ENCODE data around the gene TEX22.

TEX22 gene

DNA sequence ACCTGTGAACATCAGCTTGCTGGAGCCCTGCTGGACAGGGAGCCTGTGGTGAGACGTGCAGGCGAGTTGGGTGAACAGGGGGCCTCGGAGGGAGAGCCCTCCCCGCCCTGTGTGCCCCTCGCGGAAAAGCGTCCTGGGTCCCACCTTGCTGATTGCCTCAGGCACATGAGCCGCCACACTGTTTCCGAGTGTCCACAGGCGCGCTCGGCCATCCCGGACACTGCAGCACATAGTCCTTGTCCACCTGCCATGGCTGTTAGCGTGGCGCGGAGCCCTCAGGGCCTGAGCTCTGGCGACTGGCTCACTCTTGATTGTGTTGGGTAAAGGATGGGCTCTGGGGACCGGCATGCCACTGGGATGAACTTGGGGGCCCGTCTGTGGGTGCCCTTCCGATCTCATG lies 43.8 kb upstream of the TEX22 start:
- peak overlapping the region; percentile 56 for H3K14ac ChIP-seq (ENCODE audit: low read length)
- H3K36me3 ChIP-seq (replicated peaks in 1 of 2; ENCODE audit: control insufficient read depth in 2 of 2, insufficient read depth in 2 of 2, low read length in 2 of 2), result peaks cover 0 to 17% of the 10 kb centered on the region in 2 donors
- no CpG with 5 or more reads among the region's 20 CpGs for WGBS, 2 donors (ENCODE audit: extremely low coverage in 2 of 2, insufficient read length in 2 of 2, insufficient replicate concordance in 1 of 2)
- H3K23ac ChIP-seq (ENCODE audit: low read depth, low read length, poor library complexity), result peak overlapping the region; percentile 85
- no peak overlapping the region for H3K4me3 ChIP-seq (ENCODE audit: low read length in 2 of 2)
- no peak overlapping the region for H3K4me2 ChIP-seq (ENCODE audit: insufficient read depth, low read length, poor library complexity, severe bottlenecking)
- peak overlapping the region; percentile 81 for H2AK5ac ChIP-seq (ENCODE audit: low read depth, low read length)
- no peaks in the 10 kb centered on the region for H3K9me3 ChIP-seq (replicated peaks in 1 of 2; ENCODE audit: control insufficient read depth in 2 of 2, insufficient read depth in 1 of 2, low read depth in 1 of 2, low read length in 2 of 2)
- no peaks in the 10 kb centered on the region for H3K27me3 ChIP-seq (ENCODE audit: control insufficient read depth in 3 of 3, insufficient read depth in 3 of 3, low read depth in 1 of 3, low read length in 3 of 3)
- H2BK5ac ChIP-seq (ENCODE audit: low read length), result no peak overlapping the region
- peak overlapping the region; percentile 61 for H2BK120ac ChIP-seq (ENCODE audit: low read depth, low read length)
- peak overlapping the region; percentile 41 for H2BK12ac ChIP-seq (ENCODE audit: low read length)
- H3K9ac ChIP-seq (ENCODE audit: low read depth, low read length, poor library complexity), result no peak overlapping the region
- H3K4ac ChIP-seq (ENCODE audit: low read length), result no peak overlapping the region
- H4K91ac ChIP-seq (ENCODE audit: low read depth, low read length, poor library complexity), result no peak overlapping the region
- H2AFZ ChIP-seq (ENCODE audit: low read length), result no peak overlapping the region
- peaks cover 0 to 12% of the 10 kb centered on the region in 2 donors for H3K4me1 ChIP-seq (ENCODE audit: control insufficient read depth in 2 of 2, insufficient read depth in 1 of 2, low read depth in 1 of 2, low read length in 2 of 2)
- peak overlapping the region; percentile 17 for H4K8ac ChIP-seq (ENCODE audit: low read depth, low read length)
- DNase-seq (ENCODE audit: low spot score), result no peak
- H3K79me1 ChIP-seq (ENCODE audit: low read depth, low read length), result no peaks in the 10 kb centered on the region
- H2BK15ac ChIP-seq (ENCODE audit: low read length), result no peak overlapping the region
- H3K27ac ChIP-seq (replicated peaks; ENCODE audit: low read length), result no peak overlapping the region
- no peak overlapping the region for H3K18ac ChIP-seq (ENCODE audit: low read length)

DNA sequence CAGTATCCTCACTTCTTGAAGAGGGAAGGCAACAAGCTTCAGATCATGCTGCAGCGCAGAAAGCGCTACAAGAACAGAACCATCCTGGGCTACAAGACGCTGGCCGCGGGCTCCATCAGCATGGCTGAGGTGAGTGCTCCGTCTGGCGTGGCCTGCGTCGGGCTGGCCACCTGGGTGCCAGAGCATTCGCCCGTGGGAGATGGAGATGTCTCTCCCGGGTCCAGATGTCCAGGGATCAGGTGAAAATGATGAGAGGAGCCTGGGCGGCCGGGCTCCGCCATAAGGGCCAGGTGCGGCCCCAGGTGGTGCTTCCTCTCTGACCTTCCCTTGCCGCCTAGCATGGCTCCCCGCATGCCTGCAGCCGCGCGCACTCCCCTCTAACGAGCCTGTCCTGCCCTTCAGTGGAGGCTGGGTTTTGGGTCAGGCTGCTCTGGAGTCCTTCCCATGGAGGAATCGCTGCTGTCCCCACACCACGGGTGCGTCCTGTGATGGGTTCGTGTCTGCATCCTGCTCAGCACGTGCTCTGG lies 43.2 kb upstream of the TEX22 start:
- H3K4ac ChIP-seq (ENCODE audit: low read length), result no peak overlapping the region
- no peaks in the 10 kb centered on the region for H3K27me3 ChIP-seq (ENCODE audit: control insufficient read depth in 3 of 3, insufficient read depth in 3 of 3, low read depth in 1 of 3, low read length in 3 of 3)
- no peak overlapping the region for H2AFZ ChIP-seq (ENCODE audit: low read length)
- no peak overlapping the region for H3K27ac ChIP-seq (replicated peaks; ENCODE audit: low read length)
- H3K4me1 ChIP-seq (ENCODE audit: control insufficient read depth in 2 of 2, insufficient read depth in 1 of 2, low read depth in 1 of 2, low read length in 2 of 2), result peaks cover 0 to 12% of the 10 kb centered on the region in 2 donors
- no peak for DNase-seq (ENCODE audit: low spot score)
- peaks cover 0 to 21% of the 10 kb centered on the region in 2 donors for H3K36me3 ChIP-seq (replicated peaks in 1 of 2; ENCODE audit: control insufficient read depth in 2 of 2, insufficient read depth in 2 of 2, low read length in 2 of 2)
- no peak overlapping the region for H2BK12ac ChIP-seq (ENCODE audit: low read length)
- H4K8ac ChIP-seq (ENCODE audit: low read depth, low read length), result no peak overlapping the region
- H3K23ac ChIP-seq (ENCODE audit: low read depth, low read length, poor library complexity), result peak overlapping the region; percentile 85
- no peak overlapping the region for H3K9ac ChIP-seq (ENCODE audit: low read depth, low read length, poor library complexity)
- no CpG with 5 or more reads among the region's 27 CpGs for WGBS, 2 donors (ENCODE audit: extremely low coverage in 2 of 2, insufficient read length in 2 of 2, insufficient replicate concordance in 1 of 2)
- H2BK5ac ChIP-seq (ENCODE audit: low read length), result no peak overlapping the region
- H3K79me1 ChIP-seq (ENCODE audit: low read depth, low read length), result no peaks in the 10 kb centered on the region
- no peak overlapping the region for H2AK5ac ChIP-seq (ENCODE audit: low read depth, low read length)
- no peak overlapping the region for H3K4me2 ChIP-seq (ENCODE audit: insufficient read depth, low read length, poor library complexity, severe bottlenecking)
- no peak overlapping the region for H2BK15ac ChIP-seq (ENCODE audit: low read length)
- no peak overlapping the region for H3K4me3 ChIP-seq (ENCODE audit: low read length in 2 of 2)
- H3K9me3 ChIP-seq (replicated peaks in 1 of 2; ENCODE audit: control insufficient read depth in 2 of 2, insufficient read depth in 1 of 2, low read depth in 1 of 2, low read length in 2 of 2), result no peaks in the 10 kb centered on the region
- no peak overlapping the region for H3K18ac ChIP-seq (ENCODE audit: low read length)
- H3K14ac ChIP-seq (ENCODE audit: low read length), result peak overlapping the region; percentile 56
- H2BK120ac ChIP-seq (ENCODE audit: low read depth, low read length), result no peak overlapping the region
- no peak overlapping the region for H4K91ac ChIP-seq (ENCODE audit: low read depth, low read length, poor library complexity)

DNA sequence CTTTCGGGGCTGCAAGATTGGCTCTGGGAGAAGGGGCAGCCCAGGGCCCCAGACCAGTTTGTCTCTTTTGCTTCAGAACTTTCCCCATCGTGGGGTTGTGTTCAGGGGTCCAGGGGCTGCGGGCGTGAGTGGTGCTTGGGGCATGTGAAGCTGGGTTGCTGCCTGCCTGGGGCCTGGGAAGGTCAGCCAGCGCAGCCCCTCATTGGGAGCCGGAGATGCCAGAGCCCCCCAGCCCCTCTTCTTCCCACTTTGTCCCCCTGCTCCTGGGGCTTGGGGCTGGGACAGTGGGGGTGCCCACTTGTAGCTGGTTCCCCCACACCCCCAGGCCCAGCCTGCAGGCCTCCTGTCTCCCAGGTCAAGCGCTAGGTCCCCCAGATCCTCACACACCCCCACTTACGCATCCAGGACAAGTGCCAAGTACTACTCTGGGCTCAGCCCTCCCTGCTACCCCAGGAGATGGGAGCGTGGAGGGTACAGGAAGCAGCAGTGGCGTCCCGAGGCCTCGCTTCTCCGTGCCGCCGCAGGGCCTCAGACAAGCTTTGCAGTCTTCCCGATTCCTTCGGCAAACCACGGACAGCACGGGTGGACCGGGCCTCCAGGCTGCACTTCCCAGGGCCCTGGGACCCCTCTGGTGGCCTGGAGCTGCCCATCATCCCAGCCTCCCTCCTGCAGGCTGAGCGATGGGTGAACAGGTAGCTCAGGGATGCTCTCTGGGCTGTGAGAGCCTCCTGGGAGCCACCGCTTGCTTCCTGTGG lies 42.3 kb upstream of the TEX22 start:
- Histone ChIP-seq H3K36me3 (replicated peaks in 1 of 2; ENCODE audit: control insufficient read depth in 2 of 2, insufficient read depth in 2 of 2, low read length in 2 of 2) (peaks cover 3 to 28% of the 10 kb centered on the region in 2 donors), H3K18ac (ENCODE audit: low read length) (peak overlapping the region; percentile 85), H3K27me3 (ENCODE audit: control insufficient read depth in 3 of 3, insufficient read depth in 3 of 3, low read depth in 1 of 3, low read length in 3 of 3) (no peaks in the 10 kb centered on the region), H2AK5ac (ENCODE audit: low read depth, low read length) (peak overlapping the region; percentile 19), H3K4me3 (ENCODE audit: low read length in 2 of 2) (no peak overlapping the region), H2BK12ac (ENCODE audit: low read length) (no peak overlapping the region), H3K79me1 (ENCODE audit: low read depth, low read length) (no peaks in the 10 kb centered on the region), H4K91ac (ENCODE audit: low read depth, low read length, poor library complexity) (no peak overlapping the region), H2AFZ (ENCODE audit: low read length) (no peak overlapping the region), H2BK15ac (ENCODE audit: low read length) (no peak overlapping the region), H3K9ac (ENCODE audit: low read depth, low read length, poor library complexity) (no peak overlapping the region), H3K4me2 (ENCODE audit: insufficient read depth, low read length, poor library complexity, severe bottlenecking) (no peak overlapping the region), H3K9me3 (replicated peaks in 1 of 2; ENCODE audit: control insufficient read depth in 2 of 2, insufficient read depth in 1 of 2, low read depth in 1 of 2, low read length in 2 of 2) (no peaks in the 10 kb centered on the region), H3K27ac (replicated peaks; ENCODE audit: low read length) (no peak overlapping the region), H4K8ac (ENCODE audit: low read depth, low read length) (no peak overlapping the region), H3K4ac (ENCODE audit: low read length) (no peak overlapping the region), H2BK120ac (ENCODE audit: low read depth, low read length) (no peak overlapping the region), H3K14ac (ENCODE audit: low read length) (peak overlapping the region; percentile 38), H3K4me1 (ENCODE audit: control insufficient read depth in 2 of 2, insufficient read depth in 1 of 2, low read depth in 1 of 2, low read length in 2 of 2) (peaks cover 0 to 12% of the 10 kb centered on the region in 2 donors), H2BK5ac (ENCODE audit: low read length) (no peak overlapping the region), H3K23ac (ENCODE audit: low read depth, low read length, poor library complexity) (peak overlapping the region; percentile 52)
- DNase-seq (ENCODE audit: low spot score), result no peak
- WGBS, 2 donors (ENCODE audit: extremely low coverage in 2 of 2, insufficient read length in 2 of 2, insufficient replicate concordance in 1 of 2), result no CpG with 5 or more reads among the region's 22 CpGs

DNA sequence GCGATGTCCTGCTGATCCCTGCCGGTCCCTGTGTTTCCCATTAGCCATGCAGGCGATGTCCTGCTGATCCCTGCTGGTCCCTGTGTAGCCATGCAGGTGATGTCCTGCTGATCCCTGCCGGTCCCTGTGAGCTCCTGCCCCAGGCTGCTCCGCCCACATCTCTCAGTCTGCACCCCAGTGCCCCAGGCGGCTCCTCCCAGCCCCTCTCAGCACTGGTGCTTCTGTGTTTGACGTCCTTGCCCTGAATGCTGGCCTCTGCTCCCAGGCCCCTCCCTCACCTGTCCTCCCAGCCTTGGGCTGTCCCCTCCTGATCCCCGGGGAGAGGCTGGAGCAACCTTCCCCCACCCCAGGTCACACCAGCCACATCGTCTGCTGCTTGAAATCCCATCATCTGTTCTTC lies 41.4 kb upstream of the TEX22 start:
- no peak overlapping the region for H3K4me2 ChIP-seq (ENCODE audit: insufficient read depth, low read length, poor library complexity, severe bottlenecking)
- peak overlapping the region; percentile 92 for H4K8ac ChIP-seq (ENCODE audit: low read depth, low read length)
- no peak overlapping the region for H3K27ac ChIP-seq (replicated peaks; ENCODE audit: low read length)
- H3K27me3 ChIP-seq (ENCODE audit: control insufficient read depth in 3 of 3, insufficient read depth in 3 of 3, low read depth in 1 of 3, low read length in 3 of 3), result no peaks in the 10 kb centered on the region
- H3K23ac ChIP-seq (ENCODE audit: low read depth, low read length, poor library complexity), result no peak overlapping the region
- H3K9me3 ChIP-seq (replicated peaks in 1 of 2; ENCODE audit: control insufficient read depth in 2 of 2, insufficient read depth in 1 of 2, low read depth in 1 of 2, low read length in 2 of 2), result no peaks in the 10 kb centered on the region
- no CpG with 5 or more reads among the region's 9 CpGs for WGBS, 2 donors (ENCODE audit: extremely low coverage in 2 of 2, insufficient read length in 2 of 2, insufficient replicate concordance in 1 of 2)
- no peak overlapping the region for H3K4me3 ChIP-seq (ENCODE audit: low read length in 2 of 2)
- H2BK5ac ChIP-seq (ENCODE audit: low read length), result no peak overlapping the region
- peak overlapping the region; percentile 63 for H2AK5ac ChIP-seq (ENCODE audit: low read depth, low read length)
- H3K14ac ChIP-seq (ENCODE audit: low read length), result peak overlapping the region; percentile 94
- no peak overlapping the region for H4K91ac ChIP-seq (ENCODE audit: low read depth, low read length, poor library complexity)
- no peak overlapping the region for H2BK120ac ChIP-seq (ENCODE audit: low read depth, low read length)
- H3K18ac ChIP-seq (ENCODE audit: low read length), result peak overlapping the region; percentile 87
- H2AFZ ChIP-seq (ENCODE audit: low read length), result no peak overlapping the region
- H3K9ac ChIP-seq (ENCODE audit: low read depth, low read length, poor library complexity), result peak overlapping the region; percentile 60
- H2BK15ac ChIP-seq (ENCODE audit: low read length), result no peak overlapping the region
- H2BK12ac ChIP-seq (ENCODE audit: low read length), result no peak overlapping the region
- H3K79me1 ChIP-seq (ENCODE audit: low read depth, low read length), result no peaks in the 10 kb centered on the region
- no peak overlapping the region for H3K4ac ChIP-seq (ENCODE audit: low read length)
- peaks cover 0 to 11% of the 10 kb centered on the region in 2 donors for H3K4me1 ChIP-seq (ENCODE audit: control insufficient read depth in 2 of 2, insufficient read depth in 1 of 2, low read depth in 1 of 2, low read length in 2 of 2)
- no peak for DNase-seq (ENCODE audit: low spot score)
- peaks cover 3 to 33% of the 10 kb centered on the region in 2 donors for H3K36me3 ChIP-seq (replicated peaks in 1 of 2; ENCODE audit: control insufficient read depth in 2 of 2, insufficient read depth in 2 of 2, low read length in 2 of 2)
